Myometrial cell (primary cell): ENCODE results near the gene FRMPD1. TPM values are rescaled to one million over a fixed set of nuclear protein-coding genes. Genes with fewer than 3 reads are reported as not detected.

Source experiments
- total RNA-seq: library from RNA; depleted of rRNA; stranded (reverse); fragments of >200 nt; gene quantifications from 2 replicates; pipeline ENCODE4 v1.2.3, GENCODE V29; 2015

The FRMPD1 gene, protein sequence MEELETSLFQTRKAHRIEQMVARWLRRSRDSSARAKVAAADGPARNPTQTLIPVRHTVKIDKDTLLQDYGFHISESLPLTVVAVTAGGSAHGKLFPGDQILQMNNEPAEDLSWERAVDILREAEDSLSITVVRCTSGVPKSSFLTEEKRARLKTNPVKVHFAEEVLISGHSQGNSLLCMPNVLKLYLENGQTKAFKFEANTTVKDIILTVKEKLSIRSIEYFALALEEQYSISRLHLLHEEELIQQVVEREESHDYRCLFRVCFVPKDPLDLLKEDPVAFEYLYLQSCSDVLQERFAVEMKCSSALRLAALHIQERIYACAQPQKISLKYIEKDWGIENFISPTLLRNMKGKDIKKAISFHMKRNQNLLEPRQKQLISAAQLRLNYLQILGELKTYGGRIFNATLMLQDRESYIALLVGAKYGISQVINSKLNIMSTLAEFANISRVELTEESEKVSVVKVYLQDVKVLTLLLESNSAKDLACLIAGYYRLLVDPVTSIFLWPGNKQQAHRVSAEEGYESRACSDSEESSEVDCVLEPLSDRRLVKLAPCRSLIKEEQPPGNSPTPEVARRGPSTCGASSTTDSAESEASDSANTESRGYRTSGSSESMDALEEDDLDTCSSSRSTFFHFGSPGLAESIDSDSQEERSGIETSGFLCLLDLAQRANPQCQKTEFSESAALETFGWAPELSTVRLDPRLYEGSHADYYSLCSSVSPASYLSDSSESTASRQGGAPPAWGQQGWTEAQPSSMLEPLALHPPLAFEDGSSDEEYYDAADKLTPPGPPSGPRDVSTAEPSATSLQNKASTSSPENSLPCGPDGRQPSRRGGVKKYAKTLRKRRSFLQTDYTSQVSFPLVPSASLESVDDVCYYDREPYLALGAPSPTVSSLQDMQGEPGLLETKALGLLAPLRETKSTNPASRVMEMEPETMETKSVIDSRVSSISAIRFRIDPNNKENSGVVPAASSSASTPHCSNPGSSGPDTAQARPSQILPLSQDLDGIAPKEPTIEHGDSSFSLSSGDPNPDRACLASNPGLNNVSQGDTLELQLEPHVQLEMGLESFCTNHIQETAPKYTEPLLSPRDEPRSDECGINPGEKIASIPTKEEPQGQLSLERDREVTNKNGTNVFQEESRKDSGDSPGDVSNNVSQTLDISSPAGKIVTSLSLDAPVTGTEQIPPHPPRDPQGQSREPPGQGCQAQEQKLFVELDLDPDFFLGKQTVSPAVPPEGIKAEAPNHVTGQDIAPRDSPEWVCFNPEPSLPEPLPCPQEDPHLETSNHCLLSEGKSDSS (N-terminal part only)
- total RNA-seq, result under 0.01 TPM in 2 replicates

DNA sequence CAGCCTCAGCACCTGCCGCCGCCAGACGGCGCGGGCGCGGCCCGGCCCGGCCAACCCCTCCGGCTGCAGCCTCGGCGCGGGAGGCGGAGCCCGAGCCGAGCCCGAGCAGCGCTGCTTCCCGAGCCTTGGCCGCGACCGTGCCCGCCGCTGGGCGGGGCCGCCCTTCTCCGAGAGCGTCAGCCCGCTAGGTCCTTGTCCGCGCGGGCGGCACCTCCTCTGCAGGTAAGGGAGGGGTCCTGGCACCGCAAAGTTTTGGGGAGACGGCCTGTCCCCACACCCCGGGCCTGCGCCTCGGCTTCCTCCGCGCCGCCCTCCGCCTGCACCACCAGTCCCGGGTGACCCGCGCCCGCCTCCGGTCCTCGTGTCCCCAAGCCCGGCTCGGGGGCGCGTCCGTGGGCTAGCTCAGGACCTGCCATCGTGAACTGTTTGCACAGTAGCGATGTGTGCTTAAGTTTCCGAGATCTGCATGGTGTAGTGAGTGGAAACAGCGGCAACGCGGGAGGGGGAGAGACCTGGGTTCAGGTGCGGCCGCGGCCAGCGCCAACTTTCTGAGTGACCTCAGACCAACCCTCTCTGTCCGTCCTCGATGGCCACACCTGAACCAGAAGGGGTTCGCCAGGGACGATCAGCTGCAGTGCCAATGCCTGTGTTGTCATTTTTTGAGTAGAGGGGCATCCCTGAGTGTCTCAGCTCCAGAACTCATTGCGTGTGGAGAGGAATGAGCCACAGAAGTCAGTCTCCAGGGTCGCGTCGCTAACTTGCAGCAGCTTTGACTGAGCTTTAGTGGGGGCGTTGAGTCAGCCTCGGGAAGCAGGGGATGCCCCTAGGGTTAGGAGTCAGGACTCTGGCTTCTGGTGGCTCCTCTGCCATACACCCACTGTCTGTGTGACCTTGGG lies at the start of gene FRMPD1:
Gene FRMPD1 (plus strand): TSS at position 82 of the 896 bp plus-strand sequence. CDS start 41,688 bp downstream, outside the sequence.

DNA sequence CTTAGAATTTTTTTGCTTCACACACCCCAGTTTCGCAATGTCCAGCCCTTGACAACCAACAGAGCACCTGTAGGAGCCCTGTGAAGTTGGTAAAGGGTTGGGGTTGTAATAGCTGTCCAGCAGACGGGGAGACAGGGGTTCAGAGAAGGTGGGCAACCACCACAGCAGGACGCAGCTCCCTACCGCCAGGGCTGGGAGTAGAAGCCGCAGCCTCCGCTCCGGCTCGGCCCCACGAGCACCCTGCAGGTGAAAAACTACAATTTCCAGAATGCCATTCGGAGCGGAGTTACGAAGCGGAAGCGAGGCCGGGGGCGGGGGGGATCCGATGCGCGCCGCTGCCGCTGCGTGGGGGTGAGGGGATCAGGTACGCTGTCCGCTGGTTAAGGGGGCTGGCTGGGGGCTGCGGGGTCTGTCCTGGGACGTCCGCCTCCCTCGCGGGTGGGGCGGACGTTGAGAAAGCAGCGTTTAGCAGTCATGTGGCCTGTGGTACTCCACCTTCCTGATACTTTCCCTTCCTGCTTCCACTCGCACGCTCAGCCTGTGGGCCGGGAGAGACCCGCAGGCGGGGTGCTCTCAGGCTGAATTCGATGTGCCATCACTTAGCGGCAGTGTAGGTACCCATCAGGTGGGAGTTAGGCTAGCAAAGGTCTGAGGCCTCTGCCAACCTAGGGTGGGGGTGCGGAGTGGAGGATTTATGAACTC lies 102.9 kb downstream of the FRMPD1 start, which contains the start of gene TRMT10B:
Gene TRMT10B (plus strand): TSS at position 317 of the 702 bp plus-strand sequence. CDS start 8,127 bp downstream, outside the sequence.

DNA sequence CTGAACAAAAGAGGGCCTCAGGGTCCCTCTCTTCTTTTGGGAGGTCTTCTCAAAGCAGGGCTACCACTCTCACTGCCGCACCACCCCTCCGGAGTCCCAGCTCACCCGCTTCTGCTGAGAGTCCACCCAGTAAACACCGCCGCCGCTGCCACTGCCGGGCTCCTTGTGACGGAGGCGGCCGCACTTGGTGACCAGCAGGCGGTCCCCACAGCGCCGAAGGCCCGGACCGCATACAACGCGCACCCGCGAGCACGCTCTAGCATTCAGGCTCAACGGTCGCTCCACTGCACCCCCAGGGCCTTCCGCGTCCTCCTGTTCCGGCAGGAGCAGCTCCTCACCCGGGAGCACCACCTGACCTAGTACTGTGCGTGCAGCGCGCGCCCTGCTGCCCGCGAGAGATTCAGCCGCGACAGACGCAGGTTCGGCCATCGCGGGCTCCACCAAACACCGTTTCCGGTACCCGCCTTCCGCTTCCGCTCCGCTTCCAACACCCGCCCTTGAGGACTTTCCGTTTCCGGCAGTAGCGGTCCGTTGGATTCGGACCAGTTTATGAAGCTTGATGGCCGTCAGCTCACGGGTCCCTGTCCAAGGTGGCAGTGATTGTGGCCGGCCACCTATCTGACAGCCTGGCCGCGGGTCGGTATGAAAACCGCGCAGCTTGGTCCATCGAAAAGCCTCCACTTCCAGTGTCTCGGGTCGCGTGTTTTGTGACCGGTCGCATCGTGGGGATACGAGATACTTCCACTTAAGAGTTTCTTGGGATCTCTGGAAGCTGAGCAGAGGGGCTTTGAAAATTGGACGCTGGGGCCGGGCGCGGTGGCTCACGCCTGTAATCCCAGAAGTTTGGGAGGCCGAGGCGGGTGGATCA lies 134.1 kb downstream of the FRMPD1 start, which contains the start of gene EXOSC3:
Gene EXOSC3 (minus strand): TSS at position 449 of the 868 bp plus-strand sequence. CDS start 20 bp downstream, at position 429.

Other genes with a start within 250 kb of the FRMPD1 start
- 151 and 158 TPM in 2 replicates for gene GRHPR, start 228.3 kb upstream of the FRMPD1 start, total RNA-seq
- 2.8 and 4.3 TPM in 2 replicates for gene ZBTB5, start 185.5 kb upstream of the FRMPD1 start, total RNA-seq
- 30.6 and 34.2 TPM in 2 replicates for gene POLR1E, start 165.0 kb upstream of the FRMPD1 start, total RNA-seq
- 5.5 and 9.0 TPM in 2 replicates for gene FBXO10, start 74.6 kb upstream of the FRMPD1 start, total RNA-seq
- gene TOMM5, start 58.4 kb upstream of the FRMPD1 start, total RNA-seq, result 139 and 163 TPM in 2 replicates
- 2.6 and 3.9 TPM in 2 replicates for gene TRMT10B, start 102.9 kb downstream of the FRMPD1 start, total RNA-seq
- gene EXOSC3, start 134.1 kb downstream of the FRMPD1 start, total RNA-seq, result 27.1 and 54.9 TPM in 2 replicates
- 9.6 and 9.8 TPM in 2 replicates for gene DCAF10, start 149.8 kb downstream of the FRMPD1 start, total RNA-seq